IMR-90 (cell line): Measurements from ENCODE around the gene RAB6D. TPM values are rescaled to one million over a fixed set of nuclear protein-coding genes. Genes with fewer than 3 reads are reported as not detected.

Source experiments
- ATAC-seq: fragments of 200-7000 bp; cut with Tn5 transposase; 2 replicates; pipeline ENCODE4 v1.9.1; 2020; ENCODE audit warnings: low read depth, mild to moderate bottlenecking, moderate library complexity
- BruUV-seq: library from RNA; stranded (reverse); fragments of 400-500 nt; replicated peaks from 2 replicates; lab custom pipeline; 2021; lab: Mats Ljungman, UMichigan
- CTCF ChIA-PET: fragments of 300-600 bp; formaldehyde crosslinking; extraction: SDS; loops from one replicate; lab custom pipeline; 2021; ENCODE audit warnings: antibody characterized with exemption; lab: Yijun Ruan, JAX
- POLR2A ChIA-PET: fragments of 300-600 bp; sonication (Branson Sonifier 250); formaldehyde crosslinking; loops from one replicate; lab custom pipeline; 2022; ENCODE audit warnings: antibody characterized with exemption; ENCODE audit not compliant: unreplicated experiment; lab: Charles Lee
- DNase-seq: peaks from one replicate; pipeline ENCODE4 v3.0.0; 2013
- H2AFZ ChIP-seq: replicated peaks from 2 replicates; pipeline ENCODE3; 2013; ENCODE audit warnings: low read length, mild to moderate bottlenecking; ENCODE audit not compliant: poor library complexity
- H2AK5ac ChIP-seq: 2 replicates; pipeline ENCODE4 v1.6.1; 2013; ENCODE audit warnings: low read depth, low read length, inconsistent platforms
- H2AK9ac ChIP-seq: replicated peaks from 2 replicates; pipeline ENCODE3; 2013; ENCODE audit warnings: mild to moderate bottlenecking, low read depth, low read length, moderate library complexity; ENCODE audit not compliant: poor library complexity
- H2BK120ac ChIP-seq: 2 replicates; pipeline ENCODE4 v1.6.1; 2013; ENCODE audit warnings: low read depth, low read length, inconsistent platforms
- H2BK15ac ChIP-seq: 3 replicates; pipeline ENCODE4 v1.6.1; 2013; ENCODE audit warnings: low read depth, low read length, inconsistent platforms
- H2BK20ac ChIP-seq: 2 replicates; pipeline ENCODE4 v1.6.1; 2013; ENCODE audit warnings: low read depth, mild to moderate bottlenecking, inconsistent platforms, low read length, moderate library complexity
- H2BK5ac ChIP-seq: 2 replicates; pipeline ENCODE4 v1.6.1; 2013; ENCODE audit warnings: mild to moderate bottlenecking, low read depth, low read length, inconsistent platforms; ENCODE audit not compliant: poor library complexity, severe bottlenecking
- H3K14ac ChIP-seq: replicated peaks from 2 replicates; pipeline ENCODE4 v1.6.1; 2013; ENCODE audit warnings: low read depth, low read length, inconsistent platforms
- H3K18ac ChIP-seq: 2 replicates; pipeline ENCODE4 v1.6.1; 2013; ENCODE audit warnings: low read depth, low read length, control low read depth
- H3K23ac ChIP-seq: 2 replicates; pipeline ENCODE4 v1.6.1; 2013; ENCODE audit warnings: low read depth, low read length, inconsistent platforms
- H3K27ac ChIP-seq: 2 replicates; pipeline ENCODE4 v1.5.1; 2013; ENCODE audit warnings: mild to moderate bottlenecking, control low read depth, low read length; ENCODE audit not compliant: insufficient read depth
- H3K27me3 ChIP-seq: 2 replicates; pipeline ENCODE4 v1.6.1; 2013; ENCODE audit warnings: low read length; ENCODE audit not compliant: control insufficient read depth, insufficient read depth
- H3K36me3 ChIP-seq: 2 replicates; pipeline ENCODE4 v1.6.1; 2013; ENCODE audit warnings: low read length, mixed read lengths; ENCODE audit not compliant: control insufficient read depth, insufficient read depth
- H3K4ac ChIP-seq: 2 replicates; pipeline ENCODE4 v1.6.1; 2013; ENCODE audit warnings: low read depth, low read length, inconsistent platforms
- H3K4me1 ChIP-seq: 2 replicates; pipeline ENCODE4 v1.6.1; 2013; ENCODE audit warnings: low read length, mixed read lengths; ENCODE audit not compliant: control insufficient read depth, insufficient read depth
- H3K4me2 ChIP-seq: 2 replicates; pipeline ENCODE4 v1.6.1; 2013; ENCODE audit warnings: low read depth, mild to moderate bottlenecking, control low read depth, low read length, moderate library complexity
- H3K4me3 ChIP-seq: 2 replicates; pipeline ENCODE4 v1.5.1; 2013; ENCODE audit warnings: low read depth, mild to moderate bottlenecking, control low read depth, low read length, moderate library complexity; ENCODE audit not compliant: insufficient read depth
- H3K56ac ChIP-seq: 2 replicates; pipeline ENCODE4 v1.6.1; 2013; ENCODE audit warnings: low read length, inconsistent platforms; ENCODE audit not compliant: insufficient read depth; ENCODE audit errors: extremely low read depth
- H3K79me1 ChIP-seq, 2 experiments: 2 replicates each; pipeline ENCODE4 v1.6.1; 2013; ENCODE audit warnings: low read length in 2 of 2, inconsistent platforms in 1 of 2, low read depth in 1 of 2
- H3K9ac ChIP-seq: 2 replicates; pipeline ENCODE4 v1.6.1; 2013; ENCODE audit warnings: low read depth, low read length, control low read depth
- H3K9me1 ChIP-seq: 2 replicates; pipeline ENCODE4 v1.6.1; 2013; ENCODE audit warnings: low read length, inconsistent platforms; ENCODE audit not compliant: insufficient read depth
- H3K9me3 ChIP-seq: 2 replicates; pipeline ENCODE4 v1.6.1; 2013; ENCODE audit warnings: low read length; ENCODE audit not compliant: control insufficient read depth, insufficient read depth
- H4K20me1 ChIP-seq: 2 replicates; pipeline ENCODE4 v1.6.1; 2013; ENCODE audit warnings: low read length, inconsistent platforms; ENCODE audit not compliant: insufficient read depth
- H4K5ac ChIP-seq: 2 replicates; pipeline ENCODE4 v1.6.1; 2013; ENCODE audit warnings: mild to moderate bottlenecking, low read depth, low read length, control low read depth
- H4K8ac ChIP-seq, 2 experiments: 2 replicates each; pipeline ENCODE4 v1.6.1; 2013; ENCODE audit warnings: low read depth in 2 of 2, low read length in 2 of 2, control low read depth in 1 of 2, inconsistent platforms in 1 of 2
- H4K91ac ChIP-seq: 2 replicates; pipeline ENCODE4 v1.6.1; 2013; ENCODE audit warnings: low read depth, low read length, inconsistent platforms; ENCODE audit not compliant: insufficient read depth
- BHLHE40 ChIP-seq: fragments of 150-350 bp; IDR thresholded peaks from 2 replicates; pipeline ENCODE4 v1.6.1; 2016; ENCODE audit warnings: mild to moderate bottlenecking, low read depth, low read length
- CEBPB ChIP-seq: IDR thresholded peaks from 2 replicates; pipeline ENCODE4 v1.6.1; 2012; ENCODE audit warnings: low read depth, low read length, improper control_type of control experiment
- CHD1 ChIP-seq: IDR thresholded peaks from 2 replicates; pipeline ENCODE4 v1.6.1; 2012; ENCODE audit warnings: low read depth, low read length, improper control_type of control experiment
- FOS ChIP-seq: fragments of 150-350 bp; IDR thresholded peaks from 2 replicates; pipeline ENCODE4 v1.6.1; 2016; ENCODE audit warnings: low read depth, low read length
- MAFK ChIP-seq: IDR thresholded peaks from 2 replicates; pipeline ENCODE4 v1.6.1; 2012; ENCODE audit warnings: low read depth, low read length, improper control_type of control experiment
- MAZ ChIP-seq: IDR thresholded peaks from 2 replicates; pipeline ENCODE4 v1.6.1; 2012; ENCODE audit warnings: low read depth, mild to moderate bottlenecking, low read length, improper control_type of control experiment, moderate library complexity, borderline replicate concordance
- MXI1 ChIP-seq: IDR thresholded peaks from 2 replicates; pipeline ENCODE4 v1.6.1; 2012; ENCODE audit warnings: low read depth, mild to moderate bottlenecking, low read length, moderate library complexity, borderline replicate concordance
- NFE2L2 ChIP-seq: fragments of 150-350 bp; IDR thresholded peaks from 2 replicates; pipeline ENCODE4 v1.6.1; 2016; ENCODE audit warnings: low read depth, mild to moderate bottlenecking, low read length
- POLR2A ChIP-seq: IDR thresholded peaks from 2 replicates; pipeline ENCODE4 v1.6.1; 2012; ENCODE audit warnings: mild to moderate bottlenecking, low read depth, low read length
- RAD21 ChIP-seq: IDR thresholded peaks from 2 replicates; pipeline ENCODE4 v1.6.1; 2012; ENCODE audit warnings: low read length, improper control_type of control experiment
- RCOR1 ChIP-seq: IDR thresholded peaks from 2 replicates; pipeline ENCODE4 v1.6.1; 2012; ENCODE audit warnings: mild to moderate bottlenecking, low read length, improper control_type of control experiment; ENCODE audit not compliant: insufficient replicate concordance
- RFX5 ChIP-seq: IDR thresholded peaks from 2 replicates; pipeline ENCODE4 v1.8.0; 2012; ENCODE audit warnings: low read depth, mild to moderate bottlenecking, low read length, moderate library complexity
- SMC3 ChIP-seq: fragments of 150-350 bp; IDR thresholded peaks from 2 replicates; pipeline ENCODE4 v1.6.1; 2016; ENCODE audit warnings: low read depth, mild to moderate bottlenecking, antibody characterized with exemption, low read length, moderate library complexity
- WGBS, 2 experiments: methylation state at CpG; one replicate each; pipeline versions ENCODE4 v1.1.5 to v1.1.7; 2013; ENCODE audit warnings: missing lambda C conversion rate in 2 of 2; ENCODE audit not compliant: insufficient read length in 1 of 2; ENCODE audit errors: extremely low coverage in 2 of 2; 5-methylcytosine and 5-hydroxymethylcytosine counted together
- dilution Hi-C: fragments of 300-500 bp; cut with HindIII; formaldehyde crosslinking; loops from one replicate; pipeline ENCODE4 v1.14.3; 2018; ENCODE audit warnings: low sequenced_read_pairs; ENCODE audit not compliant: unreplicated experiment
- in situ Hi-C: fragments of 300-500 bp; cut with MboI; formaldehyde crosslinking; loops from 3 replicates; pipeline ENCODE4 v1.14.3; 2019; ENCODE audit warnings: low sequenced_read_pairs, inconsistent platforms, mixed read lengths
- intact Hi-C: fragments of 100-400 bp; cut with micrococcal nuclease; formaldehyde crosslinking; loops from 2 replicates; pipeline ENCODE4 v1.10.0; 2022
- polyA plus RNA-seq, 3 experiments: library from polyadenylated mRNA; depleted of rRNA; stranded (reverse); fragments of >200 nt; gene quantifications; 2 replicates each; pipeline ENCODE4 v1.2.3, GENCODE V29; 2012; ENCODE audit warnings: low replicate concordance in 1 of 3
- total RNA-seq: library from RNA; depleted of rRNA; stranded (reverse); fragments of >200 nt; gene quantifications from 2 replicates; pipeline ENCODE4 v1.2.3, GENCODE V29; 2012
- TF ChIP-seq, protein P1 (sequence below): fragments of 150-350 bp; IDR thresholded peaks from 2 replicates; pipeline ENCODE4 v1.6.1; 2017; ENCODE audit warnings: mild to moderate bottlenecking, antibody characterized with exemption, low read length, low read depth
- TF ChIP-seq, protein P2 (sequence below): fragments of 150-350 bp; IDR thresholded peaks from 2 replicates; pipeline ENCODE4 v1.6.1; 2016; ENCODE audit warnings: low read depth, mild to moderate bottlenecking, low read length, moderate library complexity, borderline replicate concordance
- TF ChIP-seq, protein P3 (sequence below): conservative IDR thresholded peaks from 2 replicates; pipeline ENCODE4 v1.5.1; 2012; ENCODE audit warnings: mild to moderate bottlenecking, low read depth, low read length, improper control_type of control experiment

RAB6D gene
- total and polyA plus RNA-seq, 2 of the 4 experiments (the other 2 are of a cell fraction) = not detected

DNA sequence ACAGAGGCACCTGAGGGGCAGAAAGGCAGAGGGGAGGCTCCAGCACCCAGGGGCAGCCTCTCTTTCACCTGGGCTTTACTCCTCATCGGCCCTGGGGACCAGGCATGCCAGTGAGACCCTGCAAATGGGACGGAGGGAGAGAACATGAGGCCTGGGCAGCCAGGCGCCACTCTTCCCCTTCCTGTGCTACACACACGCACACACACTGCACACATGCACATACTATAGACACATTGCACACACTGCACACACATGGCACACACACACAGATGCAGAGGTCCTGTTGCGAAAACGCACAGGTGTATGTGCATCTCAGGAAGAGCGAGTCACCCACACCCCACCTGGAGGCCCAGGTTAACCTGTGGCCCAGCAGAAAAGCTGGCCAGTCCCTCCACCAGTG lies 3.4 kb upstream of the RAB6D start:
- dilution Hi-C loops = loop anchor here (25.0 kb wide), 1 partner anchor 1080 kb away; no protein-coding TSS in a partner anchor

More for the DNA sequence above, 3.4 kb upstream of the RAB6D start:
- no peak overlapping the region for H3K4ac ChIP-seq
- peaks cover 6% of the 10 kb centered on the region for H3K27me3 ChIP-seq
- H3K9me3 ChIP-seq = no peaks in the 10 kb centered on the region
- H3K4me3 ChIP-seq = no peak overlapping the region
- ATAC-seq (no peak), DNase-seq (no peak)
- H2BK20ac ChIP-seq = no peak overlapping the region
- in situ Hi-C loops (no loop called here), intact Hi-C loops (no loop called here)
- no peak overlapping the region for H3K4me2 ChIP-seq
- H3K36me3 ChIP-seq = no peaks in the 10 kb centered on the region
- ChIA-PET CTCF (no interaction called here), POLR2A (no interaction called here)
- H3K18ac ChIP-seq = no peak overlapping the region
- H3K56ac ChIP-seq = no peak overlapping the region
- no peak overlapping the region for H4K91ac ChIP-seq
- H3K9me1 ChIP-seq = no peaks in the 10 kb centered on the region
- no peaks in the 10 kb centered on the region for H3K4me1 ChIP-seq
- no peak overlapping the region for H2AK5ac ChIP-seq
- no peak overlapping the region for H3K14ac ChIP-seq
- H4K8ac ChIP-seq = no peak overlapping the region
- no peak overlapping the region for H2BK5ac ChIP-seq
- H2BK15ac ChIP-seq = no peak overlapping the region
- H2BK120ac ChIP-seq = no peak overlapping the region
- H3K27ac ChIP-seq = no peak overlapping the region
- no peak for TF ChIP-seq MAZ
- TF ChIP-seq, protein P1, sequence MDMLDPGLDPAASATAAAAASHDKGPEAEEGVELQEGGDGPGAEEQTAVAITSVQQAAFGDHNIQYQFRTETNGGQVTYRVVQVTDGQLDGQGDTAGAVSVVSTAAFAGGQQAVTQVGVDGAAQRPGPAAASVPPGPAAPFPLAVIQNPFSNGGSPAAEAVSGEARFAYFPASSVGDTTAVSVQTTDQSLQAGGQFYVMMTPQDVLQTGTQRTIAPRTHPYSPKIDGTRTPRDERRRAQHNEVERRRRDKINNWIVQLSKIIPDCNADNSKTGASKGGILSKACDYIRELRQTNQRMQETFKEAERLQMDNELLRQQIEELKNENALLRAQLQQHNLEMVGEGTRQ = no peak
- no peak for TF ChIP-seq BHLHE40
- TF ChIP-seq RAD21 = no peak
- TF ChIP-seq MXI1 = no peak
- TF ChIP-seq, protein P2, sequence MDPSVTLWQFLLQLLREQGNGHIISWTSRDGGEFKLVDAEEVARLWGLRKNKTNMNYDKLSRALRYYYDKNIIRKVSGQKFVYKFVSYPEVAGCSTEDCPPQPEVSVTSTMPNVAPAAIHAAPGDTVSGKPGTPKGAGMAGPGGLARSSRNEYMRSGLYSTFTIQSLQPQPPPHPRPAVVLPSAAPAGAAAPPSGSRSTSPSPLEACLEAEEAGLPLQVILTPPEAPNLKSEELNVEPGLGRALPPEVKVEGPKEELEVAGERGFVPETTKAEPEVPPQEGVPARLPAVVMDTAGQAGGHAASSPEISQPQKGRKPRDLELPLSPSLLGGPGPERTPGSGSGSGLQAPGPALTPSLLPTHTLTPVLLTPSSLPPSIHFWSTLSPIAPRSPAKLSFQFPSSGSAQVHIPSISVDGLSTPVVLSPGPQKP = no peak
- TF ChIP-seq, protein P3, sequence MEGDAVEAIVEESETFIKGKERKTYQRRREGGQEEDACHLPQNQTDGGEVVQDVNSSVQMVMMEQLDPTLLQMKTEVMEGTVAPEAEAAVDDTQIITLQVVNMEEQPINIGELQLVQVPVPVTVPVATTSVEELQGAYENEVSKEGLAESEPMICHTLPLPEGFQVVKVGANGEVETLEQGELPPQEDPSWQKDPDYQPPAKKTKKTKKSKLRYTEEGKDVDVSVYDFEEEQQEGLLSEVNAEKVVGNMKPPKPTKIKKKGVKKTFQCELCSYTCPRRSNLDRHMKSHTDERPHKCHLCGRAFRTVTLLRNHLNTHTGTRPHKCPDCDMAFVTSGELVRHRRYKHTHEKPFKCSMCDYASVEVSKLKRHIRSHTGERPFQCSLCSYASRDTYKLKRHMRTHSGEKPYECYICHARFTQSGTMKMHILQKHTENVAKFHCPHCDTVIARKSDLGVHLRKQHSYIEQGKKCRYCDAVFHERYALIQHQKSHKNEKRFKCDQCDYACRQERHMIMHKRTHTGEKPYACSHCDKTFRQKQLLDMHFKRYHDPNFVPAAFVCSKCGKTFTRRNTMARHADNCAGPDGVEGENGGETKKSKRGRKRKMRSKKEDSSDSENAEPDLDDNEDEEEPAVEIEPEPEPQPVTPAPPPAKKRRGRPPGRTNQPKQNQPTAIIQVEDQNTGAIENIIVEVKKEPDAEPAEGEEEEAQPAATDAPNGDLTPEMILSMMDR = no peak
- TF ChIP-seq RFX5 = no peak
- no peak for TF ChIP-seq MAFK
- TF ChIP-seq POLR2A = no peak
- TF ChIP-seq CEBPB = no peak
- TF ChIP-seq CHD1 = no peak
- no peak for TF ChIP-seq NFE2L2
- TF ChIP-seq FOS = no peak
- no peak for TF ChIP-seq SMC3
- no peak for TF ChIP-seq RCOR1
- H2AK9ac ChIP-seq = no peak overlapping the region
- BruUV-seq = no TSS peak
- no peak overlapping the region for H4K5ac ChIP-seq
- WGBS, 2 experiments = 93% methylated on average over 3 of the region's 7 CpGs; no CpG with 5 or more reads in 1 of the 2 experiments
- H3K79me1 ChIP-seq = no peaks in the 10 kb centered on the region
- H3K23ac ChIP-seq = no peak overlapping the region
- H3K9ac ChIP-seq = no peak overlapping the region
- H4K20me1 ChIP-seq = no peaks in the 10 kb centered on the region
- no peak overlapping the region for H2AFZ ChIP-seq
